Measurements from ENCODE around the gene CEACAM21. TPM values are rescaled to one million over a fixed set of nuclear protein-coding genes. Genes with fewer than 3 reads are reported as not detected.

CEACAM21 gene
- total RNA-seq = 44.3 and 49.9 TPM in 2 replicates

- intact Hi-C loops (cut with micrococcal nuclease) = no loop called here
Observed at GRCh38 chr19:41575998-41576397, at the start of gene CEACAM21. TSS of gene CEACAM21 (plus strand) at chr19:41576166. CDS start at chr19:41576275, 109 bp downstream.

- intact Hi-C loops (cut with micrococcal nuclease) = no loop called here
Observed at GRCh38 chr19:41527089-41527488, 48.9 kb upstream of the CEACAM21 start.

GRCh38 chr19:41528106-41528505, 47.9 kb upstream of the CEACAM21 start:
- intact Hi-C loops (cut with micrococcal nuclease) = no loop called here

- intact Hi-C loops (cut with micrococcal nuclease) = loop anchor here (2.0 to 10.0 kb wide), 2 partner anchors 19 to 355 kb away; partner anchors contain the start of gene ARHGEF1
Observed at GRCh38 chr19:41529484-41530183, 46.3 kb upstream of the CEACAM21 start.

- intact Hi-C loops (cut with micrococcal nuclease) = loop anchor here (2.0 to 10.0 kb wide), 2 partner anchors 19 to 355 kb away; partner anchors contain the start of gene ARHGEF1
Observed at GRCh38 chr19:41530184-41530534, 45.8 kb upstream of the CEACAM21 start.

GRCh38 chr19:41530761-41531301, 45.1 kb upstream of the CEACAM21 start:
- intact Hi-C loops (cut with micrococcal nuclease) = loop anchor here (2.0 to 10.0 kb wide), 2 partner anchors 18 to 354 kb away; partner anchors contain the start of gene ARHGEF1

- intact Hi-C loops (cut with micrococcal nuclease) = loop anchor here (2.0 to 10.0 kb wide), 2 partner anchors 17 to 353 kb away; partner anchors contain the start of gene ARHGEF1
Observed at GRCh38 chr19:41531438-41532311, 44.3 kb upstream of the CEACAM21 start.

GRCh38 chr19:41532526-41532925, 43.4 kb upstream of the CEACAM21 start:
- intact Hi-C loops (cut with micrococcal nuclease) = loop anchor here (10.0 kb wide), 1 partner anchor 352 kb away; the partner anchor contains the start of gene ARHGEF1

GRCh38 chr19:41533671-41534215, 42.2 kb upstream of the CEACAM21 start:
- intact Hi-C loops (cut with micrococcal nuclease) = loop anchor here (10.0 kb wide), 1 partner anchor 351 kb away; the partner anchor contains the start of gene ARHGEF1

GRCh38 chr19:41535029-41535622, 40.8 kb upstream of the CEACAM21 start:
- intact Hi-C loops (cut with micrococcal nuclease) = loop anchor here (10.0 kb wide), 1 partner anchor 350 kb away; the partner anchor contains the start of gene ARHGEF1

GRCh38 chr19:41537789-41538188, 38.2 kb upstream of the CEACAM21 start:
- intact Hi-C loops (cut with micrococcal nuclease) = loop anchor here (1.0 to 10.0 kb wide), 2 partner anchors 88 to 347 kb away; partner anchors contain the start of gene ARHGEF1

- intact Hi-C loops (cut with micrococcal nuclease) = loop anchor here (10.0 kb wide), 1 partner anchor 185 kb away; the partner anchor contains the start of gene TGFB1
Observed at GRCh38 chr19:41540041-41540695, 35.8 kb upstream of the CEACAM21 start.

GRCh38 chr19:41541990-41542584, 33.9 kb upstream of the CEACAM21 start:
- intact Hi-C loops (cut with micrococcal nuclease) = loop anchor here (1.0 to 10.0 kb wide), 5 partner anchors 9 to 187 kb away; partner anchors contain the start of gene TGFB1

GRCh38 chr19:41542622-41543021, 33.3 kb upstream of the CEACAM21 start:
- intact Hi-C loops (cut with micrococcal nuclease) = loop anchor here (1.0 to 10.0 kb wide), 5 partner anchors 9 to 188 kb away; partner anchors contain the start of gene TGFB1

- intact Hi-C loops (cut with micrococcal nuclease) = loop anchor here (2.0 to 10.0 kb wide), 2 partner anchors 51 to 189 kb away; partner anchors contain the start of gene TGFB1
Observed at GRCh38 chr19:41543582-41543981, 32.4 kb upstream of the CEACAM21 start.

GRCh38 chr19:41545547-41545946, 30.4 kb upstream of the CEACAM21 start:
- intact Hi-C loops (cut with micrococcal nuclease) = loop anchor here (10.0 kb wide), 1 partner anchor 191 kb away; the partner anchor contains the start of gene TGFB1

GRCh38 chr19:41546386-41546789, 29.6 kb upstream of the CEACAM21 start:
- intact Hi-C loops (cut with micrococcal nuclease) = loop anchor here (10.0 kb wide), 1 partner anchor 192 kb away; the partner anchor contains the start of gene TGFB1

GRCh38 chr19:41546961-41547360, 29.0 kb upstream of the CEACAM21 start:
- intact Hi-C loops (cut with micrococcal nuclease) = loop anchor here (10.0 kb wide), 1 partner anchor 192 kb away; the partner anchor contains the start of gene TGFB1

- intact Hi-C loops (cut with micrococcal nuclease) = loop anchor here (10.0 kb wide), 1 partner anchor 193 kb away; the partner anchor contains the start of gene TGFB1
Observed at GRCh38 chr19:41547569-41547968, 28.4 kb upstream of the CEACAM21 start.

Measured in T-helper 2 cell treated with Interferon-gamma antibody and Interleukin-4, amounts not matched to agents 100 ng/mL and 5 ng/mL, for 36 hours (primary cell).